Glutamatergic neuron (in vitro differentiated cells): Measurements from ENCODE around the gene NUDT22. TPM values are rescaled to one million over a fixed set of nuclear protein-coding genes. Genes with fewer than 3 reads are reported as not detected.

Experiments
- DNase-seq: peaks from one replicate; pipeline ENCODE4 v3.0.0; 2022
- H3K27ac Mint-ChIP-seq: one replicate; pipeline ENCODE4 v1.8.0; 2020; ENCODE audit warnings: mild to moderate bottlenecking, mixed read lengths, inconsistent platforms; ENCODE audit not compliant: unreplicated experiment
- H3K27me3 Mint-ChIP-seq: one replicate; pipeline ENCODE4 v1.8.0; 2020; ENCODE audit warnings: mild to moderate bottlenecking, moderate library complexity, mixed read lengths, inconsistent platforms; ENCODE audit not compliant: unreplicated experiment
- H3K36me3 Mint-ChIP-seq: one replicate; pipeline ENCODE4 v1.8.0; 2020; ENCODE audit warnings: mild to moderate bottlenecking, mixed read lengths, inconsistent platforms; ENCODE audit not compliant: unreplicated experiment
- H3K4me1 Mint-ChIP-seq: one replicate; pipeline ENCODE4 v1.8.0; 2020; ENCODE audit warnings: mild to moderate bottlenecking, low read depth, mixed read lengths, inconsistent platforms; ENCODE audit not compliant: unreplicated experiment
- H3K4me3 Mint-ChIP-seq: one replicate; pipeline ENCODE4 v1.8.0; 2020; ENCODE audit warnings: mild to moderate bottlenecking, mixed read lengths, inconsistent platforms; ENCODE audit not compliant: unreplicated experiment
- H3K9me3 Mint-ChIP-seq: one replicate; pipeline ENCODE4 v1.8.0; 2020; ENCODE audit warnings: mild to moderate bottlenecking, moderate library complexity, mixed read lengths, inconsistent platforms; ENCODE audit not compliant: unreplicated experiment
- total RNA-seq: library from RNA; stranded (reverse); fragmentation: NEBNext Ultra II Directional; extraction: Animal tissue kit (Norgen Biotek cat#: 25700); gene quantifications from one replicate; pipeline ENCODE4 v1.2.1, GENCODE V29; 2021; ENCODE audit not compliant: unreplicated experiment
- TF ChIP-seq, protein P1 (sequence below): fragments of 200-600 bp; sonication (generic); IDR thresholded peaks from one replicate; pipeline ENCODE4 v1.5.0; 2021; ENCODE audit not compliant: partially characterized antibody, unreplicated experiment

NUDT22 gene
- total RNA-seq, 1 donor from 2014 or later = 37.0 TPM

DNA sequence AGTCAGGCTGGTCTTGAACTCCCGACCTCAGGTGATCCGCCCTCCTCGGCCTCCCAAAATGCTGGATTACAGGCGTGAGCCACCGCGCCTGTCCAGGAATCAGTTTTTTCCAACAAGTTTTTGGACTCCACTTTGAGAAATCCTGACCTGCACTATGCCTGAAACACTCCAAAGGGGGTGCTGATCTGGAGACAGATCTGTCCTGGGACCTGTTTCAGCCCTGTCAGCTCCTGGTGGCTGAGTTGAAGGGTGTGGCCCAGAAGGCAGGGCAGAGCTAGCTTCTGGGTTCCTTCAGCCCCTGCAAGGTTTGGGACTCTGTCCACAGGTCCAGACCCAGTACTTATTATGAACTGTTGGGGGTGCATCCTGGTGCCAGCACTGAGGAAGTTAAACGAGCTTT lies 5.5 kb downstream of the NUDT22 start:
- H3K36me3 Mint-ChIP-seq = no peaks in the 10 kb centered on the region
- H3K4me1 Mint-ChIP-seq = no peaks in the 10 kb centered on the region
- TF ChIP-seq, protein P1, sequence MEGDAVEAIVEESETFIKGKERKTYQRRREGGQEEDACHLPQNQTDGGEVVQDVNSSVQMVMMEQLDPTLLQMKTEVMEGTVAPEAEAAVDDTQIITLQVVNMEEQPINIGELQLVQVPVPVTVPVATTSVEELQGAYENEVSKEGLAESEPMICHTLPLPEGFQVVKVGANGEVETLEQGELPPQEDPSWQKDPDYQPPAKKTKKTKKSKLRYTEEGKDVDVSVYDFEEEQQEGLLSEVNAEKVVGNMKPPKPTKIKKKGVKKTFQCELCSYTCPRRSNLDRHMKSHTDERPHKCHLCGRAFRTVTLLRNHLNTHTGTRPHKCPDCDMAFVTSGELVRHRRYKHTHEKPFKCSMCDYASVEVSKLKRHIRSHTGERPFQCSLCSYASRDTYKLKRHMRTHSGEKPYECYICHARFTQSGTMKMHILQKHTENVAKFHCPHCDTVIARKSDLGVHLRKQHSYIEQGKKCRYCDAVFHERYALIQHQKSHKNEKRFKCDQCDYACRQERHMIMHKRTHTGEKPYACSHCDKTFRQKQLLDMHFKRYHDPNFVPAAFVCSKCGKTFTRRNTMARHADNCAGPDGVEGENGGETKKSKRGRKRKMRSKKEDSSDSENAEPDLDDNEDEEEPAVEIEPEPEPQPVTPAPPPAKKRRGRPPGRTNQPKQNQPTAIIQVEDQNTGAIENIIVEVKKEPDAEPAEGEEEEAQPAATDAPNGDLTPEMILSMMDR = no peak
- peaks cover 4% of the 10 kb centered on the region for H3K9me3 Mint-ChIP-seq
- no peak overlapping the region for H3K27ac Mint-ChIP-seq
- peak overlapping the region; percentile 88 for H3K4me3 Mint-ChIP-seq
- DNase-seq = no peak
- H3K27me3 Mint-ChIP-seq = peaks cover 19% of the 10 kb centered on the region

GRCh38 chr11:64232182-64232966 lies 6.3 kb downstream of the NUDT22 start:
- Mint-ChIP-seq H3K4me3 (peak overlapping the region; percentile 88), H3K9me3 (peaks cover 4% of the 10 kb centered on the region), H3K4me1 (no peaks in the 10 kb centered on the region), H3K27me3 (peaks cover 19% of the 10 kb centered on the region), H3K27ac (no peak overlapping the region), H3K36me3 (no peaks in the 10 kb centered on the region)
- TF ChIP-seq, protein P1 = no peak
- DNase-seq = no peak

DNA sequence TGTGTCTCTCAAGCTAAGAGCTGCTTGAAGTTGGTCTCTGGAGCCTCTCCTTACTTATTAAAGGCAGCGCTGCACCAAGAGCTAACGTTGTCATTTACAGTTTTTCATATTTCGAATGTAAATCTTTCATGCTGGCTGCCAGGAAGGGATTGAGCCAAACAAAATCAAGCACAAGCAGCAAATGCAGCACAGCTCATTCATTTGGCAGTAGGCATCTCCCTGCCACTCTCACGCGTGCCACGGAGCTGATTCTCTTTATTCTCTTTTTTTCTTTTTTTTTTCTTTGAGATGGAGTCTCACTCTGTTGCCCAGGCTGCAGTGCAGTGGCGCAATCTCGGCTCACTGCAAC lies 6.9 kb downstream of the NUDT22 start:
- no peak for DNase-seq
- Mint-ChIP-seq H3K27ac (no peak overlapping the region), H3K36me3 (no peaks in the 10 kb centered on the region), H3K9me3 (peaks cover 4% of the 10 kb centered on the region), H3K27me3 (peaks cover 19% of the 10 kb centered on the region), H3K4me3 (no peak overlapping the region), H3K4me1 (no peaks in the 10 kb centered on the region)
- TF ChIP-seq, protein P1 = no peak

- no peaks in the 10 kb centered on the region for H3K4me1 Mint-ChIP-seq
- TF ChIP-seq, protein P1 = no peak
- peaks cover 17% of the 10 kb centered on the region for H3K27me3 Mint-ChIP-seq
- no peaks in the 10 kb centered on the region for H3K36me3 Mint-ChIP-seq
- peak within 1 kb of the TSS; percentile 33 for H3K27ac Mint-ChIP-seq
- H3K4me3 Mint-ChIP-seq = peak within 1 kb of the TSS; percentile 76
- no peak for DNase-seq
- peaks cover 4% of the 10 kb centered on the region for H3K9me3 Mint-ChIP-seq
Observed at GRCh38 chr11:64233913-64234586, 8.0 kb downstream of the NUDT22 start, which contains the start of gene VEGFB. VEGFB (plus strand) TSS chr11:64234584; CDS start chr11:64234834, 250 bp downstream.
